K562 (cell line): ENCODE measurements around the gene LMAN2. TPM values are rescaled to one million over a fixed set of nuclear protein-coding genes. Genes with fewer than 3 reads are reported as not detected.

ENCODE experiments used
- ARNT ChIP-seq, 2 experiments: fragments of 450-650 bp; IDR thresholded peaks; 2 replicates each; pipeline ENCODE4 v1.6.1; 2016; ENCODE audit warnings: mild to moderate bottlenecking in 1 of 2
- CBX3 ChIP-seq, 2 experiments: IDR thresholded peaks; 1 replicate in 1 of 2; 2 replicates in 1 of 2; pipeline ENCODE4 v1.6.1; 2012; ENCODE audit warnings: inconsistent platforms in 2 of 2, low read length in 2 of 2, borderline replicate concordance in 1 of 2, control low read depth in 1 of 2
- CXXC5 ChIP-seq: fragments of 250-450 bp; sonication (Bioruptor Pico); IDR thresholded peaks from 2 replicates; pipeline ENCODE4 v1.8.0; 2022; ENCODE audit warnings: inconsistent platforms, mild to moderate bottlenecking, moderate library complexity
- ESRRA ChIP-seq: fragments of 450-650 bp; IDR thresholded peaks from 2 replicates; pipeline ENCODE4 v1.6.1; 2014; ENCODE audit warnings: low read depth, mild to moderate bottlenecking, moderate library complexity, borderline replicate concordance
- FOXJ3 ChIP-seq: sonication (generic); formaldehyde crosslinking; IDR thresholded peaks from 2 replicates; pipeline ENCODE4 v1.4.0; 2020; ENCODE audit warnings: mild to moderate bottlenecking, missing genetic modification reagents
- FOXM1 ChIP-seq, 2 experiments: fragments of 450-650 bp in 1 of 2; sonication (generic) in 1 of 2; formaldehyde crosslinking in 1 of 2; IDR thresholded peaks; 2 replicates each; pipeline versions ENCODE4 v1.6.1 to v1.9.0; 2017 to 2022; ENCODE audit warnings: low read depth in 2 of 2, mild to moderate bottlenecking in 2 of 2, missing genetic modification reagents in 1 of 2, moderate library complexity in 1 of 2
- FOXP1 ChIP-seq: sonication (generic); formaldehyde crosslinking; IDR thresholded peaks from 2 replicates; pipeline ENCODE4 v1.8.0; 2022; ENCODE audit warnings: mild to moderate bottlenecking, missing genetic modification reagents
- GABPB1 ChIP-seq: sonication (generic); formaldehyde crosslinking; IDR thresholded peaks from 2 replicates; pipeline ENCODE4 v1.8.0; 2022; ENCODE audit warnings: mild to moderate bottlenecking, missing genetic modification reagents
- ID3 ChIP-seq, 2 experiments: fragments of 250-450 bp in 1 of 2; fragments of 450-650 bp in 1 of 2; sonication (Bioruptor Pico) in 1 of 2; IDR thresholded peaks; 2 replicates each; pipeline versions ENCODE4 v1.6.1 to v1.8.0; 2016 to 2021; ENCODE audit warnings: mild to moderate bottlenecking in 2 of 2, moderate library complexity in 2 of 2, missing compliant biosample characterization in 1 of 2, missing genetic modification characterization in 1 of 2
- KLF16 ChIP-seq: IDR thresholded peaks from 2 replicates; pipeline ENCODE4 v1.6.1; 2016; ENCODE audit warnings: antibody characterized with exemption
- MCM3 ChIP-seq: fragments of 450-650 bp; IDR thresholded peaks from 2 replicates; pipeline ENCODE4 v1.6.1; 2016
- NCOR1 ChIP-seq: fragments of 450-650 bp; IDR thresholded peaks from 2 replicates; pipeline ENCODE4 v1.6.1; 2016; ENCODE audit warnings: mild to moderate bottlenecking, moderate library complexity
- POLR2G ChIP-seq: fragments of 200-400 bp; formaldehyde crosslinking; IDR thresholded peaks from 2 replicates; pipeline ENCODE4 v1.6.1; 2017; ENCODE audit warnings: low read depth, mild to moderate bottlenecking, antibody characterized with exemption, low read length, moderate library complexity
- PRDM10 ChIP-seq: fragments of 450-650 bp; IDR thresholded peaks from 2 replicates; pipeline ENCODE4 v1.6.1; 2018; ENCODE audit not compliant: partially characterized antibody
- SETDB1 ChIP-seq: IDR thresholded peaks from one replicate; pipeline ENCODE4 v1.6.1; 2012; ENCODE audit warnings: low read length, control low read depth, inconsistent platforms
- SMARCE1 ChIP-seq: fragments of 450-650 bp; IDR thresholded peaks from 2 replicates; pipeline ENCODE4 v1.7.1; 2016; ENCODE audit warnings: mild to moderate bottlenecking
- TCF7 ChIP-seq: sonication (generic); IDR thresholded peaks from 2 replicates; pipeline ENCODE4 v1.6.1; 2016; ENCODE audit warnings: antibody characterized with exemption, borderline replicate concordance
- U2AF1 ChIP-seq: fragments of 200-400 bp; formaldehyde crosslinking; optimal IDR thresholded peaks from 2 replicates; pipeline ENCODE3; 2017; ENCODE audit warnings: mild to moderate bottlenecking, low read depth, low read length, moderate library complexity
- XRCC4 ChIP-seq: IDR thresholded peaks from one replicate; pipeline ENCODE4 v1.6.1; 2011; ENCODE audit not compliant: insufficient read depth, insufficient read length; ENCODE audit errors: extremely low read depth
- ZMIZ1 ChIP-seq, 2 experiments: fragments of 150-350 bp in 1 of 2; IDR thresholded peaks; 2 replicates each; pipeline ENCODE4 v1.6.1; 2012 to 2016; ENCODE audit warnings: low read depth in 2 of 2, low read length in 2 of 2, mild to moderate bottlenecking in 1 of 2, moderate library complexity in 1 of 2
- ZNF282 ChIP-seq: sonication (generic); formaldehyde crosslinking; IDR thresholded peaks from 2 replicates; pipeline ENCODE4 v1.8.1; 2023; ENCODE audit warnings: missing genetic modification reagents
- polyA plus RNA-seq, 8 experiments: library from polyadenylated mRNA; depleted of rRNA in 4 of 8; stranded (reverse) in 5 of 8; unstranded in 3 of 8; fragments of >200 nt; fragmentation: Nextera tagmentation in 2 of 8; fragmentation: Illumina TruSeq in 1 of 8; extraction: Ambion mirVana in 2 of 8; extraction: Trizol in 1 of 8; gene quantifications; 2 replicates each; pipeline versions ENCODE4 v1.2.1 to v1.2.3, GENCODE V29; 2011 to 2014; ENCODE audit warnings: inconsistent platforms in 1 of 8, missing spikeins in 1 of 8
- total RNA-seq, 7 experiments: library from RNA; depleted of rRNA in 6 of 7; stranded (reverse); fragments of >200 nt in 6 of 7; fragmentation: Illumina TruSeq in 2 of 7; extraction: Trizol in 2 of 7; gene quantifications; 2 replicates each; pipeline versions ENCODE4 v1.2.1 to v1.2.3, GENCODE V29; 2011 to 2021; ENCODE audit warnings: low replicate concordance in 1 of 7

Gene LMAN2
- total and polyA plus RNA-seq, 9 of the 15 experiments (the other 6 are each of a cell fraction or from before 2014, with no cell fraction given): 2.7 to 254 (median 136) TPM

GRCh38 chr5:177300236-177300880 lies 51.1 kb downstream of the LMAN2 start (continued):
- TF ChIP-seq PRDM10: peak; percentile 28
- no peak for TF ChIP-seq U2AF1
- TF ChIP-seq GABPB1 (CRISPR knock-in tag): peak; percentile 33; the same call in 1 of the 2 replicates
- no peak for TF ChIP-seq SETDB1
- TF ChIP-seq TCF7: no peak
- no peak for TF ChIP-seq ARNT (IDR thresholded peaks at IDR 0.05)
- TF ChIP-seq NCOR1: no peak
- no peak for TF ChIP-seq POLR2G
- TF ChIP-seq ID3 (CRISPR knock-in tag; IDR thresholded peaks at IDR 0.05): no peak
- no peak for TF ChIP-seq ID3 (tag; IDR thresholded peaks at IDR 0.05)
- TF ChIP-seq SMARCE1: peak; percentile 36; the same call in 1 of the 2 replicates
- peak; percentile 24; the same call in 1 of the 2 replicates for TF ChIP-seq CXXC5
- no peak for TF ChIP-seq ZMIZ1 (IDR thresholded peaks at IDR 0.05; ENCODE audit: low read depth in 2 of 2, low read length in 2 of 2)
- TF ChIP-seq KLF16: no peak
- no peak for TF ChIP-seq ESRRA
- TF ChIP-seq MCM3: no peak
- TF ChIP-seq ZNF282 (CRISPR knock-in tag): no peak
- peak; percentile 25; the same call in 1 of the 2 replicates for TF ChIP-seq FOXM1 (IDR thresholded peaks at IDR 0.05; ENCODE audit: low read depth)
- no peak for TF ChIP-seq FOXM1 (CRISPR knock-in tag; IDR thresholded peaks at IDR 0.05; ENCODE audit: low read depth)
- no peak for TF ChIP-seq FOXJ3 (CRISPR knock-in tag)
- peak in 1 of 2 experiments; percentile 41; a peak in 1 of 3 replicates for TF ChIP-seq CBX3 (IDR thresholded peaks at IDR 0.05; ENCODE audit: borderline replicate concordance in 1 of 2, low read length in 2 of 2)
- 0 out of 2 replicates have a peak, but pooled peaks have one; percentile 34 for TF ChIP-seq FOXP1 (CRISPR knock-in tag)
- no peak for TF ChIP-seq XRCC4
